NCI-H146 (cell line): Measurements from ENCODE around the gene CDKAL1.
A peak's percentile ranks its signal among the peaks of the same experiment; 100 is the strongest.
"Not testable (repeated sequence)": the region's sequence is repeated elsewhere in the genome, so short reads cannot be mapped to it uniquely, and the experiment has no call there.

Source experiments
- DNase-seq: peaks from one replicate; lab custom pipeline; 2025; lab: John Stamatoyannopoulos, UW

CDKAL1 gene

DNA sequence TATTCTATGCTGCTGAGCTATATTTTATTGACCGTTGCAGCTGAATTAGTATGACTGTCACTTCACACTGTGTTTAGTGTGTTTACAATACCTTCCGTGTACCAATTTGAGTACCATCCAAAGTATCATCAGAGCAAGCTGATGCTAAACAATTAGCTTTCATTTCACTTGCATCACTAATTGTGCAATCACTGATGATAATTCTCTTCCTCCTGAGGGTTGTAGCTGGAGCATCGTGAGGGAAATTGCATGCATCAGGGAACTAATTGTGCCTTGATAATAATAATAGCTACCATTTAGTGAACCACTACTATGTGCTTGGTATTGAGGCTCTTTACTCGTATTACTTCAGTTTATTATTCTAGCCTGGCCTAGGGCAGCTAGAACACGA lies 674.5 kb downstream of the CDKAL1 start:
- no peak for DNase-seq

GRCh38 chr6:21213492-21213891 lies 679.2 kb downstream of the CDKAL1 start:
- DNase-seq = no peak

DNA sequence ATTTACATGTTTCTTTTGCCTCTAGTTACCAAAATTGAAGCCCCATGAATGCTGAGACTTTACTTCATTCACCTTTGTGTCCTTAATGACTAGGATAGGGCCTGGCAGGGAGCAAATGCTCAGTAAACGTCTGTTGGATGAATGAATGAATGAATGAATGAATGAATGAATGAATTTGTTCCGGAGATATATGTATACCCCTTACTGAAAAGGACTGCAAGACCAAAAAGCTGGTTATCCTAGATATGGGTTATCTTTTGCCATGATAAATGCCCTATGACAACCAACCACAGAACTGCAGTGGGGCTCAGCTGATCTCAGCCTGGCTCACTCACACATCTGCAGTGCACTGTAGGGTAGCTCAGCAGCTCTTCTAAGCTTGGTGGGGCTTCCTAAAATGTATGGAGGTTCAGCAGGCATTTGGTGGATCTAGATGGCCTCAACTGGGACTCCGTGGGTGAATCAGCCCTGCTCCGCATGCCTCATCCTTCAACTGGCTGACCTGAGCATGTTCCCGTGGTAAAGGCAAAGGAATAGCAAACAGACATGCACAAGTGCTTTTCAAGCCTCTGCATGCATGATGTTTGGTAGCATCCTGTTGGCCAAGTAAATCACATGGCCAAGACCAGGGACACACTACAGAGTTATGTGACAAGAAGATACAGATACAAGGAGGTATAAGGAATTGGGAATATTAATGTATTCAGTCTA lies 680.6 kb downstream of the CDKAL1 start:
- no peak for DNase-seq

- DNase-seq = no peak
Observed at GRCh38 chr6:21219241-21219640, 685.0 kb downstream of the CDKAL1 start.

- DNase-seq = no peak
Observed at GRCh38 chr6:21219856-21220255, 685.6 kb downstream of the CDKAL1 start.

GRCh38 chr6:21220271-21220987 lies 686.2 kb downstream of the CDKAL1 start:
- no peak for DNase-seq

DNA sequence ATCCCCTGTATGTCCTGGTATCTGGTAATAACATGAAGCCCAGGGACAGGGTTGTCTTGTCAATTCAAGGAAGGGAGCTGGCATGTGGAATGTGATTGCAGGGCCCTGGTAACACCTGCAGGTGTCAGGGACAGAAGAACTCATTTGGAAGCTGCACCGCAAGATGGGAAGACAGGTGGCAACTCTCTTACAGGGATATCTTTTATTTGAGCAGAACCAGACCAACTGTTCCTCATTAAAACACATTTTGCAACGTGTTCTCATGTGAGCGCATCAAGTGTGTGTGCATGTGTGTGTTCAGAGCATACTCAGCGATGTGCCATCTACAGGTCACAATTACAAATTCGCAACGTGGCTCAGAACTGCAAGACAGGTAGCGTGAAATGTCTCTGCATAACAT lies 688.4 kb downstream of the CDKAL1 start:
- no peak for DNase-seq

GRCh38 chr6:21225912-21226311 lies 691.7 kb downstream of the CDKAL1 start:
- no peak for DNase-seq

GRCh38 chr6:21227486-21227885 lies 693.2 kb downstream of the CDKAL1 start:
- DNase-seq = no peak

GRCh38 chr6:21228411-21228810 lies 694.2 kb downstream of the CDKAL1 start:
- no peak for DNase-seq

GRCh38 chr6:21228876-21229460 lies 694.7 kb downstream of the CDKAL1 start:
- no peak for DNase-seq

DNA sequence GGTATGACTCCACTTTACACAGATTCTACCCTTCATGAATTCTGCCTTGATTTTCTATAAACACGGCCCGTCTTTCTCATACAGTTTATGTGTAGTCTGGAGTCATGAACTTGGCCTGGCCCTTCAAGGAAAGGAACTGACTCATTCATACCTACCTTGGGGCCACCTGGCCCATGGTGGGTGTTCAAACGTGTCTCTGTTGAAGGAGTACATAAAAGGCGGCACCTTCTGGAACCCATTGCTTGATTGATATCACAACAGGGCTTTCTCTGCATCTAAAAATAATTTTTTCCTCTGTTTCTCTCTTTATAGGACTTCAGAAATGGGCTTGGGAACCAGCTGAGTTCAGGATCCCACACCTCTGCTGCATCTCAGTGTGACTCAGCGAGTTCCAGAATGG lies 696.3 kb downstream of the CDKAL1 start:
- no peak for DNase-seq

GRCh38 chr6:21235162-21235561 lies 700.9 kb downstream of the CDKAL1 start:
- DNase-seq = no peak

GRCh38 chr6:21238208-21238607 lies 704.0 kb downstream of the CDKAL1 start:
- no peak for DNase-seq

DNA sequence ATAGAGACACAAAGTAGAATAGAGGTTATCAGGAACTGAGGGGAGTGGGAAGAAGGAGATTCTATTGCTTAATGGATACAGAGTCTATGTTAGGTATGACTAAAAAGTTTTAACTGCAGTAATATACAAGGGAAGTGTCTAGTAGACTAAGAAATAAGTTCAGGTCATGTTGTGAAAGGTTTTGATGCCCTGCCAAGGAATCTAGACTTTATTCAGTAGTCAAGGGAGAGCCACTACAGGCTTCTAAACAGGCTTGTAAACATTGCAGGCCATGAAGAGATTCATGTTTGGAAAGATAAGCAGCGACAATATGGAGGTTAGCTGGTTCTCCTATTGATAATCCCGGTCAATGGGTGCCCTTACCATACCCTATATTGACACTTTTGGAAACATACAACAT lies 706.5 kb downstream of the CDKAL1 start:
- no peak for DNase-seq

DNA sequence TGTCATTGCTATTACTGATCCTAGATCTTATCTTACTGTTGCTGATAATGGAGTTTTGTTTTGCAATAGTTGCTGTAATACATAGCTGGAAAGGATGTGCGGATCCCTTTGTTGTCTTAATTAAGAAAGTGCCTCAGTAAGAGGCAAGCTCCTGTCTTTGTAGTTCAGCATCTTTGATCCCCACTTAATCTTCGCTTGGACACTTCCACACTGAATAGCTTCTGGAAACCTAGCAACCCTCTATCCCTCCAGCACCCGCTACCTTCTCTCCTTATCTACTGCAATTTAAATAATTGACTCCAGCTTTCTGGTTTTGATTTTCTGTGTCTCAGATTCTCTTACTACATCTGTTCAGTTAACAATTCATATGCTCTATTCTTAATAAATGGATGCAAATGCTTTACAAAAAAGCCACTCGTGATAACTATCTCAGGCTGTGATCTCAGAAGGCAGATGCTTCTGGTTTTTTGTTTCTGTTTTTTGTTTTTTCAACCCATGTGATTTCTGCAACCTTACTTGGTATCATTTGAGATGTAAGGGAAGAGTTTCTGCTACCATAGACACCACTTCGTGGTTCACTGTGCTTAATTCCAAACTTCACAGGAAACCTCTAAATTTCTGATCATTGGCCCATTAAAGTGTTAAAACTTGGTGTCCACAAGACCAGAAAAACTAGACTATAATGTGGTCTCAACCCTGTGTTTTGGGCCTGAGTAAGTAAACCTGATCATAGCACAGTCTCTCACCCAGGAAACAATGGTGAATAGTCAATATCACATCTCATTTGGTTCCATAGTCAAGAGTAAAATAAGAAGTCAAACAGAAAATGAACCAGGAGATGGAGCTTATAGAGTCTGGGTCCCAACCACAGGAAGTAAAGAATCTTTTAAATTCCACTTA lies 707.2 kb downstream of the CDKAL1 start:
- peak; percentile 25 for DNase-seq

DNA sequence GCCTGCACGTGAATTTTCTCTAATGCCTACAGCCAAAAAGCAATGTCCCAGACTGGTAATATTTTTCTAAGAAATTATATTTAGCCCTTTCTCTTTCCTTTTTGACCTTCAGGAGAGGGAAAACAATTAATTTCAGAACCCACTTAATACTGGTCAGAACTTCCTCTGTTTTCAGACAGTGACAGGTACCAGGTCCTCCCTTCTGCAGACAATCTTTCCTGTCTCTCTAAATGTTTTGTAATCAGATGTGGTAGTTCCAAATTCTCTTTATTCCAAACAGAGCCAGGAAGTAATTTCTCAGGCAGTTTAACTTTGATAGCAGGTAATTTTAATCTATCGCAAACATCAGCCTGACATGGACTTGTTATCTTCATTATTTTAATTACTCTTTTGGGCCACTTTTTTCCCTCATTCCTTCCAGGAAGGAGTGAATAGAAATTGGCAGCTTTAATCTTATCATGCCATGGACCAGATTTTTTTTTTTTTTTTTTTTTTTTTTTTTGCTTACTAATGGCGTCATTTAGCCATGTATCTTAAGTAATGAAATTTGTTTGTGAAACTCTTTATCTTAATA lies 710.7 kb downstream of the CDKAL1 start:
- no peak for DNase-seq

DNA sequence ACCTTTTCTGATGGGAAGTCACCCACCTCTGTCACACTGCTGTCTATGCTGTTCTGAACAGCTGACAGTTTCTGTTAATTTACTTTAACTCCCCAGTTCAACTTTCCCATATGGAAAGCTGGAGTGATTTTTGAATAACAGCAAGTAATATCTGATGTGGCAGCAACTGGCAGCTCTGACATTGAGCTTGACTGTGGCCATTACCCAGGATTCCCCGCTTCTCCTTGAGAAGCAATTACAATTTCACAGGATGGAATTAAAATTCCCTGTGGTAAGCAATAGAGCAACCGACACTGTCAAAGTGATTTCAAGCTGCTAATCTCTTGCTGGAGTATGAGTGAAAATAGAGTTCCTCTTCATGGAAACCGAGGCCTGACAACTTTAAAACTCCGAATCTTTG lies 711.2 kb downstream of the CDKAL1 start:
- no peak for DNase-seq

DNA sequence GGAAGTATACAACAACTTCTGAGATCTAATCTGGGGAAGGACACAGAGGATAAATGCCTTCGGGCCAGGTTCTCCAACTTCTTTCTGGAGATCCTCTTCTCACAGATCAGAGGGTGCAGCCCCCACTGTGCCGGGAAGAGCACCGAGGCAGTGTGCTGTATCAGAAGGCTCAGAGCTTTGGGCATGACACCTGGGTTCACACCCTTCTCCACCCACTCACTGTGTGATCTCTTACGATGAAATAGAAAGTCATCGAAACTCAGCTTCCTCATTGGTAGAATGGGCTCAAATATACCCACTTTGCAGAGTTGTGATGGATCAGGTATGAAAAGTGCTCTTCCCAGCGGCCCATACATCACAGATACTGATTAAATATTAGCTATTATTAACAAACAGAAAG lies 711.8 kb downstream of the CDKAL1 start:
- no peak for DNase-seq

- DNase-seq = not testable (repeated sequence)
Observed at GRCh38 chr6:21254460-21254859, 720.2 kb downstream of the CDKAL1 start.

DNA sequence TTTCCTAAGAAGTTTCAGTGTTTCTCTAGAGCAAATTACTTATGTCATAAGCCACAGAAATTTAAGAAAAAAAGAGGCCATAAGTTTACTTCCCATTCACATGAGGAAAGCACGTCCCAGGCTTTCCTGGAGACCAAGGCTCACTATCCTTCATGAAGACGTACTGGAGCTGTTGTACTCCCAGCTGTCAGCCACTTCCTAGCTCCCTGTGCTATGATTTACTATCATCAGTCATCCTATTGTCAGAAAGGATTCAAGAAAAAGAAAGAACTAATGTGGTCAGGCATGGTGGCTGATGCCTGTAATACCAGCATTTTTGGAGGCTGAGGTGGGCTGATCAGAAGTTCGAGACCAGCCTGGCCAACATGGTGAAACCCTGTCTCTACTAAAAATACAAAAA lies 721.9 kb downstream of the CDKAL1 start:
- DNase-seq = no peak

GRCh38 chr6:21257125-21257524 lies 722.9 kb downstream of the CDKAL1 start:
- no peak for DNase-seq
